ENCODE data around the gene SPANXN5.
"Not testable (repeated sequence)": the region's sequence is repeated elsewhere in the genome, so short reads cannot be mapped to it uniquely, and the experiment has no call there.

Gene SPANXN5

DNA sequence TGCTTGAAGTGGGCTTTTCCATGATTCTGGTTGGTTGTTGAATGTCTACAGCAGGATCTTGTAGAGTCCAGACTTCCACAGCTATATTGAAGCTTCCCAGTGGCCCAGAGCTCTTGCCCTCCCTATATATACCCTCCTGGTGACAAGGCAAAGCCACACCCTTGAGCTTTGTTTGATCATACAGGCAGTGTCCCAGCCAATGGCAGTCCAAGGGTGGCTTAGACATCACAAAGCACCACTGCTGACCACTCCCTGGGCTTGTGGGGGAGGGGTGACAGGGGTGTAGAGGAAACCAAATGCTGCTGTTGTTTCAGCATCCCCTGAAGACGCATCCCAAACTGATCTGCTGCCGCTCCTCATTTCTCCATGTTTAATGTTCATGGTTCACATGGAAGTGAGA lies at the start of gene SPANXN5:
TSS of gene SPANXN5 (minus strand) at position 101 of the 400 bp plus-strand sequence. CDS start at position 22, 79 bp downstream.
- not testable (repeated sequence) for DNase-seq

DNA sequence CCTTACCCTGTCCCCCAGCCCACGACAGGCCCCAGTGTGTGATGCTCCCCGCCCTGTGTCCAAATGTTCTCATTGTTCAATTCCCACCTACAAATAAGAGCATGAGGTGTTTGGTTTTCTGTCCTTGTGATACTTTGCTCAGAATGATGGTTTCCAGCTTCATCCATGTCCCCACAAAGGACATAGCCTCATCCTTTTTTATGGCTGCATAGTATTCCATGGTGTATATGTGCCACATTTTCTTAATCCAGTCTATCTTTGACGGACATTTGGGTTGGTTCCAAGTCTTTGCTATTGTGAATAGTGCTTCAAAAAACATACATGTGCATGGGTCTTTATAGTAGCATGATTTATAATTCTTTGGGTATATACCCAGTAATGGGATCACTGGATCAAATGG lies 46.4 kb upstream of the SPANXN5 start:
- not testable (repeated sequence) for DNase-seq

DNA sequence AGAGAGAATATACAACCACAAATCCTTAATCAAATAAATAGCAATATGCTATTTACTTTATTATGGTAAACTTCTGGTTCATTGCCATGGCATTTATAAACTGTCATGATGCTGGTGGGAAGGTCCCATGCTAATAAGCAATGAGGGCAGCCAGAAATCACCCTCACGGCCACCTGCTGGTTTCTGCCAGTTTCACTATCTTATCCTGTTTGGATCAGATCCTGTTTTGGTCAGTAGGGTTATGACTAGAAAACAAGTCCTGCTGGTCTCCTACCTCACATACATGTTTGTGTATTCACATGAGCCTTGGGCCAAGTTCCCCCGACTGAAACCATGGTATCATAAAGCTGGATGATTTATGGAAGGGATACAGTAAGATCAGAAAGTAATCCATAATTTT lies 41.9 kb upstream of the SPANXN5 start:
- no peak for DNase-seq

GRCh38 chrX:52830551-52830950 lies 33.3 kb upstream of the SPANXN5 start:
- DNase-seq = no peak

- no peak for DNase-seq
These were observed 27.4 kb upstream of the SPANXN5 start for GRCh38 chrX:52824608-52825007.

- DNase-seq = no peak
These were observed 24.0 kb upstream of the SPANXN5 start for GRCh38 chrX:52821079-52821760.

DNA sequence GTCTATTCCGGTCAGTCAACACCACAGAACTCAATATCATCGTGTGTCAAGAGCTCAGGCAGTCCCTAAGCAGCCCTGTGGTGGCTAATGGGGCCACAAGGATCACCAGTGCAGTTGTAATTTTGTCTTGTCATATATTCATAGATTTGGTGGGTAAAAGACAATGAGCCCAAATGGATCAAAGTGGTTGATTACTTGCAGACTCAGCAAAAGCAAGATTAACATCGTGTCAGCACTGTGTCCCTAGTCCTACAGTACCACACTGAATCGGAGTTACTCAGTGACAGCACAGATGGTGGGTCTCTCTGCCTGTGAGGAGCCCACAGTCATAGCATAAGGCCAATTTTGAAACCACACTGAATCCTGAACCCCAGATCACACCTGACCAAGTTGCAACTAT lies 22.6 kb upstream of the SPANXN5 start:
- no peak for DNase-seq

DNA sequence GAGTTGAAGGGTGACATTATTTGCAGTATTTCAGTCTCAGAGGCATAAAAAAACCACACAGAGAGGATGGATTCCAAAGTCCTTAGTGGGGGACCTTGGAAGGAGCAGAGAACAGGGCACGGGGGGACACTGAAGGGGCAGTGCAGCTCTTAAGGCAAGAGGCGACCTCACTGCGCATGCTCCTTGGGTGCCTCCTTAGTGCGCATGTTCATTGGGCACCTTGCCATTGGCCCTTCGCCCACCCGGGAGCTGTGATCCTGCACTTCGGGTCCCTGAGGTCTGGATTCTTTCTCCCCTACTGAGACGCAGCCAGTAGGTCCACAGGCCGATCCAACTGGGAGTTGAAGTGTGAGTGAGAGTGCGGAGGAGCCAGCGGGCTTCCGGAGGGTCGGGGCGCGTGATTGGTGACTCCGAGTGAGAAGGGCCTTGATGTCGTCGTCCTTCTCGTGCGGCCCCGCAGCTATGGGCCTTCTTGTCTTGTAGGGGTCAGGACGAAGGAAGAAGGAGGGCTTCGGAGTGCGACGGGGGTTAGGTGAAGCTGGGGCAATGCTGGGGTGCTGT lies 13.9 kb upstream of the SPANXN5 start, which contains the start of gene XAGE5:
TSS of gene XAGE5 (plus strand) at position 223 of the 561 bp plus-strand sequence. CDS start 1,280 bp downstream, outside the sequence.
- no peak for DNase-seq

DNA sequence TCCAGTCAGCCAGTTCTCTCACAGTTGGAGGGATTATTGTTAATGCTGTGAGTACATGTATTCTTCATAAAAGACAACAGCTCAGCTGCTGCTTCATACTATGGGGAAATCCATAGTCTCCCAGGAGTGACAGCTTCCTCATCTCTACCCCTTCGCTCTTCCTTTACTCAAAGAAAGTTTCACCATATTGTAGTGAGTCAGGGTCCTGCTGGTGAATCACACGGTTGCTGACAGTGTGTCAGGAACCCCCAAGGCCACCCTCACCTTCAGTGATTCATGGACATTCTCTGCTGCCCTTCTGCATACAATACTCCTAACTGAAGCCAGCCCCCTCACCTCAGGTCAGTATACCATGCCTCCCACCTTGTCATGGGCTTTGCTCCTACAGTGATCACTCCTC lies 7.6 kb upstream of the SPANXN5 start:
- not testable (repeated sequence) for DNase-seq

GRCh38 chrX:52773504-52773903 lies 23.7 kb downstream of the SPANXN5 start:
- DNase-seq = not testable (repeated sequence)

- not testable (repeated sequence) for DNase-seq
These were observed 31.2 kb downstream of the SPANXN5 start for GRCh38 chrX:52765983-52766382.

- DNase-seq = not testable (repeated sequence)
These were observed 46.3 kb downstream of the SPANXN5 start, which contains the start of gene SSX2B for GRCh38 chrX:52750952-52751351. SSX2B (plus strand) TSS chrX:52751252; CDS start chrX:52752681, 1,429 bp downstream.

Data from activated CD4-positive, CD25-positive, alpha-beta regulatory T cell (primary cell).